ENCODE data around the gene PTPRF.
"Not testable (repeated sequence)": the region's sequence is repeated elsewhere in the genome, so short reads cannot be mapped to it uniquely, and the experiment has no call there.

Gene PTPRF

GRCh38 chr1:43530483-43531106 lies at the start of gene PTPRF:
Gene PTPRF (plus strand): TSS chr1:43530883. CDS start chr1:43545076, 14,193 bp downstream.
- H3K27me3 ChIP-seq (ENCODE audit: control insufficient read depth in 1 of 2, insufficient read depth in 2 of 2, low read length in 2 of 2): no peaks in the 10 kb centered on the region

GRCh38 chr1:43481491-43481890 lies 49.2 kb upstream of the PTPRF start:
- Histone ChIP-seq H3K36me3 (ENCODE audit: insufficient read depth, low read length) (no peaks in the 10 kb centered on the region), H3K4me3 (ENCODE audit: low read depth in 1 of 2, low read length in 2 of 2) (no peak overlapping the region), H3K4me1 (ENCODE audit: insufficient read depth, low read length) (no peaks in the 10 kb centered on the region), H3K9ac (ENCODE audit: low read length) (no peak overlapping the region), H3K27me3 (ENCODE audit: control insufficient read depth in 1 of 2, insufficient read depth in 2 of 2, low read length in 2 of 2) (no peaks in the 10 kb centered on the region), H3K9me3 (ENCODE audit: low read length) (no peaks in the 10 kb centered on the region), H3K27ac (ENCODE audit: low read depth, low read length) (no peak overlapping the region)

More at GRCh38 chr1:43530483-43531106, at the start of gene PTPRF:
- H3K36me3 ChIP-seq (ENCODE audit: insufficient read depth, low read length): no peaks in the 10 kb centered on the region
- peak within 1 kb of the TSS; percentile 61 for H3K9ac ChIP-seq (ENCODE audit: low read length)
- peak within 1 kb of the TSS; percentile 87 for H3K27ac ChIP-seq (ENCODE audit: low read depth, low read length)
- peaks cover 48% of the 10 kb centered on the region for H3K4me1 ChIP-seq (ENCODE audit: insufficient read depth, low read length)
- peak within 1 kb of the TSS; percentile 31 to 78 for H3K4me3 ChIP-seq (ENCODE audit: low read depth in 1 of 2, low read length in 2 of 2)
- no peaks in the 10 kb centered on the region for H3K9me3 ChIP-seq (ENCODE audit: low read length)

- Histone ChIP-seq H3K27ac (ENCODE audit: low read depth, low read length) (no peak overlapping the region), H3K36me3 (ENCODE audit: insufficient read depth, low read length) (no peaks in the 10 kb centered on the region), H3K27me3 (ENCODE audit: control insufficient read depth in 1 of 2, insufficient read depth in 2 of 2, low read length in 2 of 2) (no peaks in the 10 kb centered on the region), H3K4me3 (ENCODE audit: low read depth in 1 of 2, low read length in 2 of 2) (no peak overlapping the region), H3K9ac (ENCODE audit: low read length) (no peak overlapping the region), H3K9me3 (ENCODE audit: low read length) (no peaks in the 10 kb centered on the region), H3K4me1 (ENCODE audit: insufficient read depth, low read length) (no peaks in the 10 kb centered on the region)
These were observed 48.5 kb upstream of the PTPRF start for GRCh38 chr1:43482215-43482614.

- no peak overlapping the region for H3K4me3 ChIP-seq (ENCODE audit: low read depth in 1 of 2, low read length in 2 of 2)
- no peaks in the 10 kb centered on the region for H3K9me3 ChIP-seq (ENCODE audit: low read length)
- no peaks in the 10 kb centered on the region for H3K4me1 ChIP-seq (ENCODE audit: insufficient read depth, low read length)
- H3K27ac ChIP-seq (ENCODE audit: low read depth, low read length): no peak overlapping the region
- no peaks in the 10 kb centered on the region for H3K36me3 ChIP-seq (ENCODE audit: insufficient read depth, low read length)
- H3K27me3 ChIP-seq (ENCODE audit: control insufficient read depth in 1 of 2, insufficient read depth in 2 of 2, low read length in 2 of 2): no peaks in the 10 kb centered on the region
- no peak overlapping the region for H3K9ac ChIP-seq (ENCODE audit: low read length)
These were observed 46.3 kb upstream of the PTPRF start for GRCh38 chr1:43484367-43484766.

GRCh38 chr1:43488165-43488564 lies 42.5 kb upstream of the PTPRF start:
- no peak overlapping the region for H3K4me3 ChIP-seq (ENCODE audit: low read depth in 1 of 2, low read length in 2 of 2)

GRCh38 chr1:43491061-43491460 lies 39.6 kb upstream of the PTPRF start:
- H3K4me1 ChIP-seq (ENCODE audit: insufficient read depth, low read length): no peaks in the 10 kb centered on the region
- H3K9me3 ChIP-seq (ENCODE audit: low read length): no peaks in the 10 kb centered on the region
- H3K36me3 ChIP-seq (ENCODE audit: insufficient read depth, low read length): no peaks in the 10 kb centered on the region
- no peak overlapping the region for H3K4me3 ChIP-seq (ENCODE audit: low read depth in 1 of 2, low read length in 2 of 2)
- no peak overlapping the region for H3K9ac ChIP-seq (ENCODE audit: low read length)
- H3K27ac ChIP-seq (ENCODE audit: low read depth, low read length): no peak overlapping the region
- no peaks in the 10 kb centered on the region for H3K27me3 ChIP-seq (ENCODE audit: control insufficient read depth in 1 of 2, insufficient read depth in 2 of 2, low read length in 2 of 2)

More at GRCh38 chr1:43488165-43488564, 42.5 kb upstream of the PTPRF start:
- Histone ChIP-seq H3K27me3 (ENCODE audit: control insufficient read depth in 1 of 2, insufficient read depth in 2 of 2, low read length in 2 of 2) (no peaks in the 10 kb centered on the region), H3K4me1 (ENCODE audit: insufficient read depth, low read length) (no peaks in the 10 kb centered on the region), H3K27ac (ENCODE audit: low read depth, low read length) (no peak overlapping the region), H3K9ac (ENCODE audit: low read length) (no peak overlapping the region), H3K36me3 (ENCODE audit: insufficient read depth, low read length) (no peaks in the 10 kb centered on the region), H3K9me3 (ENCODE audit: low read length) (no peaks in the 10 kb centered on the region)

- H3K4me3 ChIP-seq (ENCODE audit: low read depth in 1 of 2, low read length in 2 of 2): no peak overlapping the region
- no peaks in the 10 kb centered on the region for H3K9me3 ChIP-seq (ENCODE audit: low read length)
- H3K4me1 ChIP-seq (ENCODE audit: insufficient read depth, low read length): no peaks in the 10 kb centered on the region
- no peak overlapping the region for H3K9ac ChIP-seq (ENCODE audit: low read length)
- H3K27me3 ChIP-seq (ENCODE audit: control insufficient read depth in 1 of 2, insufficient read depth in 2 of 2, low read length in 2 of 2): no peaks in the 10 kb centered on the region
- H3K27ac ChIP-seq (ENCODE audit: low read depth, low read length): no peak overlapping the region
- H3K36me3 ChIP-seq (ENCODE audit: insufficient read depth, low read length): no peaks in the 10 kb centered on the region
These were observed 37.9 kb upstream of the PTPRF start for GRCh38 chr1:43492826-43493225.

- Histone ChIP-seq H3K4me1 (ENCODE audit: insufficient read depth, low read length) (no peaks in the 10 kb centered on the region), H3K9ac (ENCODE audit: low read length) (no peak overlapping the region), H3K9me3 (ENCODE audit: low read length) (no peaks in the 10 kb centered on the region), H3K27ac (ENCODE audit: low read depth, low read length) (no peak overlapping the region), H3K4me3 (ENCODE audit: low read depth in 1 of 2, low read length in 2 of 2) (no peak overlapping the region), H3K36me3 (ENCODE audit: insufficient read depth, low read length) (no peaks in the 10 kb centered on the region), H3K27me3 (ENCODE audit: control insufficient read depth in 1 of 2, insufficient read depth in 2 of 2, low read length in 2 of 2) (no peaks in the 10 kb centered on the region)
These were observed 36.8 kb upstream of the PTPRF start for GRCh38 chr1:43493661-43494450.

GRCh38 chr1:43495204-43495603 lies 35.5 kb upstream of the PTPRF start:
- H3K27ac ChIP-seq (ENCODE audit: low read depth, low read length): no peak overlapping the region

GRCh38 chr1:43499898-43500297 lies 30.8 kb upstream of the PTPRF start:
- H3K4me1 ChIP-seq (ENCODE audit: insufficient read depth, low read length): no peaks in the 10 kb centered on the region
- H3K4me3 ChIP-seq (ENCODE audit: low read depth in 1 of 2, low read length in 2 of 2): no peak overlapping the region
- H3K27me3 ChIP-seq (ENCODE audit: control insufficient read depth in 1 of 2, insufficient read depth in 2 of 2, low read length in 2 of 2): no peaks in the 10 kb centered on the region
- H3K27ac ChIP-seq (ENCODE audit: low read depth, low read length): no peak overlapping the region
- no peak overlapping the region for H3K9ac ChIP-seq (ENCODE audit: low read length)
- H3K36me3 ChIP-seq (ENCODE audit: insufficient read depth, low read length): no peaks in the 10 kb centered on the region
- no peaks in the 10 kb centered on the region for H3K9me3 ChIP-seq (ENCODE audit: low read length)

More at GRCh38 chr1:43495204-43495603, 35.5 kb upstream of the PTPRF start:
- H3K36me3 ChIP-seq (ENCODE audit: insufficient read depth, low read length): no peaks in the 10 kb centered on the region
- no peaks in the 10 kb centered on the region for H3K4me1 ChIP-seq (ENCODE audit: insufficient read depth, low read length)
- H3K27me3 ChIP-seq (ENCODE audit: control insufficient read depth in 1 of 2, insufficient read depth in 2 of 2, low read length in 2 of 2): no peaks in the 10 kb centered on the region
- H3K4me3 ChIP-seq (ENCODE audit: low read depth in 1 of 2, low read length in 2 of 2): no peak overlapping the region
- H3K9me3 ChIP-seq (ENCODE audit: low read length): no peaks in the 10 kb centered on the region
- no peak overlapping the region for H3K9ac ChIP-seq (ENCODE audit: low read length)

GRCh38 chr1:43501806-43502205 lies 28.9 kb upstream of the PTPRF start:
- not testable (repeated sequence) for H3K27me3 ChIP-seq (ENCODE audit: control insufficient read depth in 1 of 2, insufficient read depth in 2 of 2, low read length in 2 of 2); H3K9ac ChIP-seq (ENCODE audit: low read length); H3K36me3 ChIP-seq (ENCODE audit: insufficient read depth, low read length); H3K9me3 ChIP-seq (ENCODE audit: low read length); H3K27ac ChIP-seq (ENCODE audit: low read depth, low read length); H3K4me1 ChIP-seq (ENCODE audit: insufficient read depth, low read length); H3K4me3 ChIP-seq (ENCODE audit: low read depth in 1 of 2, low read length in 2 of 2)

GRCh38 chr1:43503534-43503933 lies 27.1 kb upstream of the PTPRF start:
- H3K27me3 ChIP-seq (ENCODE audit: control insufficient read depth in 1 of 2, insufficient read depth in 2 of 2, low read length in 2 of 2): no peaks in the 10 kb centered on the region
- no peak overlapping the region for H3K4me3 ChIP-seq (ENCODE audit: low read depth in 1 of 2, low read length in 2 of 2)
- H3K9me3 ChIP-seq (ENCODE audit: low read length): no peaks in the 10 kb centered on the region
- H3K27ac ChIP-seq (ENCODE audit: low read depth, low read length): no peak overlapping the region
- no peaks in the 10 kb centered on the region for H3K36me3 ChIP-seq (ENCODE audit: insufficient read depth, low read length)
- no peak overlapping the region for H3K9ac ChIP-seq (ENCODE audit: low read length)
- H3K4me1 ChIP-seq (ENCODE audit: insufficient read depth, low read length): no peaks in the 10 kb centered on the region
